HEK293 (cell line): ENCODE results near the gene SMAD2.
A peak's percentile ranks its signal among the peaks of the same experiment; 100 is the strongest.

Experiments used
- CTCF ChIA-PET: fragments of 350-600 bp; formaldehyde crosslinking; extraction: SDS; loops from one replicate; lab custom pipeline; 2021; ENCODE audit warnings: antibody characterized with exemption; lab: Yijun Ruan, JAX
- POLR2A ChIA-PET: fragments of 300-600 bp; formaldehyde crosslinking; extraction: SDS; loops from one replicate; lab custom pipeline; 2020; ENCODE audit warnings: antibody characterized with exemption, inconsistent platforms; lab: Yijun Ruan, JAX
- H3K27ac ChIP-seq: fragments of 200-500 bp; sonication (Bioruptor generic); 2 replicates; pipeline ENCODE4 v1.5.1; 2014; ENCODE audit warnings: low read depth, low read length, control low read depth, inconsistent platforms; ENCODE audit errors: extremely low read depth
- H3K36me3 ChIP-seq, 2 experiments: fragments of 200-500 bp in 1 of 2; sonication (Bioruptor generic) in 1 of 2; 1 replicate in 1 of 2; 2 replicates in 1 of 2; pipeline ENCODE4 v1.5.1; 2014 to 2017; ENCODE audit warnings: inconsistent platforms in 2 of 2, low read length in 2 of 2; ENCODE audit not compliant: control insufficient read depth in 2 of 2, insufficient read depth in 1 of 2
- H3K4me1 ChIP-seq: fragments of 200-500 bp; sonication (Bioruptor generic); 2 replicates; pipeline ENCODE4 v1.5.1; 2014; ENCODE audit warnings: mild to moderate bottlenecking, low read length, inconsistent platforms; ENCODE audit not compliant: control insufficient read depth, insufficient read depth
- H3K4me3 ChIP-seq: 2 replicates; pipeline ENCODE4 v1.5.1; 2011; ENCODE audit warnings: low read depth, mild to moderate bottlenecking, control low read depth, low read length, moderate library complexity
- H3K9me3 ChIP-seq: fragments of 200-500 bp; sonication (Bioruptor generic); 2 replicates; pipeline ENCODE4 v1.5.1; 2014; ENCODE audit warnings: low read depth, low read length, inconsistent platforms; ENCODE audit not compliant: control insufficient read depth, insufficient read depth
- GLIS2 ChIP-seq: fragments of 450-650 bp; formaldehyde crosslinking; IDR thresholded peaks from 2 replicates; pipeline ENCODE4 v1.5.1; 2016; ENCODE audit warnings: missing biosample characterization, missing genetic modification characterization
- HOXA7 ChIP-seq: sonication (generic); formaldehyde crosslinking; IDR thresholded peaks from 2 replicates; pipeline ENCODE4 v1.8.1; 2022; ENCODE audit warnings: missing genetic modification reagents, borderline replicate concordance
- HOXD13 ChIP-seq: sonication (generic); formaldehyde crosslinking; IDR thresholded peaks from 2 replicates; pipeline ENCODE4 v1.8.0; 2022; ENCODE audit warnings: missing genetic modification reagents, borderline replicate concordance
- KLF8 ChIP-seq: fragments of 450-650 bp; formaldehyde crosslinking; IDR thresholded peaks from 2 replicates; pipeline ENCODE4 v1.5.1; 2016; ENCODE audit warnings: missing biosample characterization, missing genetic modification characterization
- OSR2 ChIP-seq: fragments of 450-650 bp; formaldehyde crosslinking; IDR thresholded peaks from 2 replicates; pipeline ENCODE4 v1.5.1; 2016; ENCODE audit warnings: missing biosample characterization, missing genetic modification characterization
- OVOL3 ChIP-seq: fragments of 450-650 bp; formaldehyde crosslinking; IDR thresholded peaks from 2 replicates; pipeline ENCODE4 v1.5.1; 2016; ENCODE audit warnings: missing biosample characterization, missing genetic modification characterization
- RBAK ChIP-seq: fragments of 450-650 bp; formaldehyde crosslinking; IDR thresholded peaks from 2 replicates; pipeline ENCODE4 v1.5.1; 2016; ENCODE audit warnings: missing biosample characterization, missing genetic modification characterization
- SP7 ChIP-seq: fragments of 450-650 bp; formaldehyde crosslinking; IDR thresholded peaks from 2 replicates; pipeline ENCODE4 v1.5.1; 2016; ENCODE audit warnings: missing biosample characterization, missing genetic modification characterization
- ZBTB1 ChIP-seq: fragments of 450-650 bp; formaldehyde crosslinking; IDR thresholded peaks from 2 replicates; pipeline ENCODE4 v1.5.1; 2016; ENCODE audit warnings: missing biosample characterization, missing genetic modification characterization
- ZFHX2 ChIP-seq: fragments of 450-650 bp; formaldehyde crosslinking; conservative IDR thresholded peaks from 2 replicates; pipeline ENCODE4 v1.5.1; 2016; ENCODE audit warnings: missing biosample characterization, missing genetic modification characterization
- ZNF140 ChIP-seq: fragments of 450-650 bp; formaldehyde crosslinking; IDR thresholded peaks from 2 replicates; pipeline ENCODE4 v1.5.1; 2016; ENCODE audit warnings: missing biosample characterization, missing genetic modification characterization
- ZNF248 ChIP-seq: fragments of 450-650 bp; formaldehyde crosslinking; IDR thresholded peaks from 2 replicates; pipeline ENCODE4 v1.5.1; 2017; ENCODE audit warnings: missing biosample characterization, missing genetic modification characterization
- ZNF366 ChIP-seq: fragments of 450-650 bp; formaldehyde crosslinking; conservative IDR thresholded peaks from 2 replicates; pipeline ENCODE4 v1.5.1; 2016; ENCODE audit warnings: missing biosample characterization, missing genetic modification characterization
- ZNF391 ChIP-seq: fragments of 450-650 bp; formaldehyde crosslinking; IDR thresholded peaks from 2 replicates; pipeline ENCODE4 v1.5.1; 2016; ENCODE audit warnings: low read depth, missing biosample characterization, missing genetic modification characterization, borderline replicate concordance
- ZNF426 ChIP-seq: fragments of 450-650 bp; formaldehyde crosslinking; IDR thresholded peaks from 2 replicates; pipeline ENCODE4 v1.5.1; 2017; ENCODE audit warnings: missing biosample characterization, missing genetic modification characterization, mild to moderate bottlenecking, inconsistent platforms, moderate library complexity
- TF ChIP-seq, protein P1 (sequence below): fragments of 450-650 bp; formaldehyde crosslinking; IDR thresholded peaks from 2 replicates; pipeline ENCODE4 v1.5.1; 2016; ENCODE audit warnings: missing biosample characterization, missing genetic modification characterization
- TF ChIP-seq, protein P2 (sequence below): fragments of 450-650 bp; IDR thresholded peaks from 2 replicates; pipeline ENCODE4 v1.5.1; 2018; ENCODE audit warnings: missing biosample characterization, missing genetic modification characterization
- TF ChIP-seq, protein P3 (sequence below): fragments of 450-650 bp; formaldehyde crosslinking; IDR thresholded peaks from 2 replicates; pipeline ENCODE4 v1.5.1; 2017; ENCODE audit warnings: missing biosample characterization, missing genetic modification characterization
- TF ChIP-seq, protein P4 (sequence below): fragments of 450-650 bp; IDR thresholded peaks from 2 replicates; pipeline ENCODE4 v1.5.1; 2018; ENCODE audit warnings: missing biosample characterization, mild to moderate bottlenecking, missing genetic modification characterization
- TF ChIP-seq, protein P5 (sequence below): fragments of 450-650 bp; formaldehyde crosslinking; IDR thresholded peaks from 2 replicates; pipeline ENCODE4 v1.5.1; 2016; ENCODE audit warnings: missing biosample characterization, missing genetic modification characterization
- TF ChIP-seq, protein P6 (sequence below): fragments of 450-650 bp; formaldehyde crosslinking; IDR thresholded peaks from 2 replicates; pipeline ENCODE4 v1.5.1; 2016; ENCODE audit warnings: missing biosample characterization, missing genetic modification characterization

Gene SMAD2

DNA sequence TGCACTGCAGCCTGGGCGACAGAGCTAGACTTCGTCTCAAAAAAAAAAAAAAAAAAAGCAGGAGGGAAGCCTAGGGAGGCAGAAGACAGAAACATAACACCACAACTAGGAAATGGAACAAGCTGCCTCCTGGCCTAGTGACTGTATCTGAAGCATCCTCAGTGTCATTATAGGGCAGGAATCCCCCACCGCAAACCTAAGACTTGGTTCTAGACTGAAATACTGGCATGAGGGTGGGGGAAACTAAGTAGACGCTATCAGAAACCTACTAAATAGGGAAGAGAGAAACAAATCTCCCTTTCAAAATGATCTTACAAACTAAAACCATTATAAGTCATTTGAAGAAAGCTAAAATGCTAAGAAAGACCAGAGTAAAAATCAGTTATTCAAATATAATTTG lies 16.4 kb upstream of the SMAD2 start:
- no peak overlapping the region for H3K27ac ChIP-seq
- POLR2A ChIA-PET: interaction anchor here (0.6 kb wide), 1 partner anchor 14 kb away, joined by 3 read pairs; no protein-coding TSS in a partner anchor
- H3K36me3 ChIP-seq: no peaks in the 10 kb centered on the region
- CTCF ChIA-PET: interaction anchor here (0.6 to 1.6 kb wide), 5 partner anchors 18 to 685 kb away, joined by 3 to 6 read pairs (median 5); no protein-coding TSS in a partner anchor
- H3K4me1 ChIP-seq: 0 out of 2 replicates have a peak, but pooled peaks cover 3% of the 10 kb centered on the region
- TF ChIP-seq OSR2 (tag by site-specific recombination) (no peak), ZFHX2 (no peak), ZNF248 (no peak), KLF8 (tag by site-specific recombination) (no peak)
- TF ChIP-seq, protein P1, sequence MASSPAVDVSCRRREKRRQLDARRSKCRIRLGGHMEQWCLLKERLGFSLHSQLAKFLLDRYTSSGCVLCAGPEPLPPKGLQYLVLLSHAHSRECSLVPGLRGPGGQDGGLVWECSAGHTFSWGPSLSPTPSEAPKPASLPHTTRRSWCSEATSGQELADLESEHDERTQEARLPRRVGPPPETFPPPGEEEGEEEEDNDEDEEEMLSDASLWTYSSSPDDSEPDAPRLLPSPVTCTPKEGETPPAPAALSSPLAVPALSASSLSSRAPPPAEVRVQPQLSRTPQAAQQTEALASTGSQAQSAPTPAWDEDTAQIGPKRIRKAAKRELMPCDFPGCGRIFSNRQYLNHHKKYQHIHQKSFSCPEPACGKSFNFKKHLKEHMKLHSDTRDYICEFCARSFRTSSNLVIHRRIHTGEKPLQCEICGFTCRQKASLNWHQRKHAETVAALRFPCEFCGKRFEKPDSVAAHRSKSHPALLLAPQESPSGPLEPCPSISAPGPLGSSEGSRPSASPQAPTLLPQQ: no peak
- TF ChIP-seq, protein P2, sequence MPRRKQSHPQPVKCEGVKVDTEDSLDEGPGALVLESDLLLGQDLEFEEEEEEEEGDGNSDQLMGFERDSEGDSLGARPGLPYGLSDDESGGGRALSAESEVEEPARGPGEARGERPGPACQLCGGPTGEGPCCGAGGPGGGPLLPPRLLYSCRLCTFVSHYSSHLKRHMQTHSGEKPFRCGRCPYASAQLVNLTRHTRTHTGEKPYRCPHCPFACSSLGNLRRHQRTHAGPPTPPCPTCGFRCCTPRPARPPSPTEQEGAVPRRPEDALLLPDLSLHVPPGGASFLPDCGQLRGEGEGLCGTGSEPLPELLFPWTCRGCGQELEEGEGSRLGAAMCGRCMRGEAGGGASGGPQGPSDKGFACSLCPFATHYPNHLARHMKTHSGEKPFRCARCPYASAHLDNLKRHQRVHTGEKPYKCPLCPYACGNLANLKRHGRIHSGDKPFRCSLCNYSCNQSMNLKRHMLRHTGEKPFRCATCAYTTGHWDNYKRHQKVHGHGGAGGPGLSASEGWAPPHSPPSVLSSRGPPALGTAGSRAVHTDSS: no peak
- H3K9me3 ChIP-seq: no peaks in the 10 kb centered on the region
- no peak overlapping the region for H3K4me3 ChIP-seq

DNA sequence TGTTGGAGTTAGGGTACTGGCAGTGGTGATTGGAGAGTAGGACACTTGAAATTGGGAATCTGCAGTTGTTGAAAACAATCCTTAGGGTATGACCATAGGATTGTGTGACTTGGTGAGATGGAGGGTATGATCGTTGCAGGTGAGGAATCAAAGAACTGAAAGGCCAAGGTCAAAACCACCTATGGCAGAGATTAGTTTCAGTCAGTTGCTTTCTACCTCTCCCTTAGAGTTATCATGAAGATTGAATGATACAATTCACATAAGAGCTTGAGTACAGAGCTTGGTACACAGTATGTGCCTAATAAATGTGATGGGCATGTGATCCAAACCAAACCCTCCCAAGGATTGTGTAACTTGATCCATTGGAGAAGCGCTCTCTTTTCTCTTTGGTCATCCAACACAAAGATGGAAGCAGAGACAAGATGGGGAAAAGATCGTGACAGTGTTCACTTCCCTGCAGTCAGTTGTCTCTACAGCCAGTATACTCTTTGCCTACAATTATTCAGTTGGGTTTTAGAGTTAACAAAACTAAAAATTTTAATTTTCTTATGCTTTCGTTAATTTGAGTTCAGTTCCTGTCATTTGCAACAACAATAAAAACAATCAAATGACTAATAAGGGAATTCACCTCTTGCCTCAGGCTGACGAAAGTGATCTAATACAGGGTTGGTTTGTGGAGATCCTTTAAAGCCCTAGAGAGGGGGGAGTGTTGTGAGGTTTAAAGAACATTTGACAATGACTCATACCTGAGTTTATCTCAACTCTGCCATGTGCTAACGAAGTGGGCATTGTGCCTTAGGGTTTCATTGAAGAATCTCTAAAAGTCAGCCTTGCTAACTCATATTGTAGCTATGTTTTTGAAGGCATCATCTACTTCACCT lies 14.8 kb upstream of the SMAD2 start:
- CTCF ChIA-PET: interaction anchor here (0.8 to 1.8 kb wide), 4 partner anchors 13 to 173 kb away, joined by 3 to 6 read pairs (median 4); no protein-coding TSS in a partner anchor
- no peaks in the 10 kb centered on the region for H3K36me3 ChIP-seq
- H3K9me3 ChIP-seq: no peaks in the 10 kb centered on the region
- POLR2A ChIA-PET: interaction anchor here (0.6 to 0.9 kb wide), 2 partner anchors 15 to 19 kb away, joined by 3 read pairs; no protein-coding TSS in a partner anchor
- H3K4me3 ChIP-seq: no peak overlapping the region
- H3K27ac ChIP-seq: no peak overlapping the region
- H3K4me1 ChIP-seq: 0 out of 2 replicates have a peak, but pooled peaks cover 3% of the 10 kb centered on the region
- TF ChIP-seq OVOL3 (tag by site-specific recombination) (no peak), ZFHX2 (no peak), ZNF366 (tag by site-specific recombination) (peak; percentile 52; the same call in 1 of the 2 replicates), HOXD13 (CRISPR knock-in tag) (no peak), RBAK (peak; percentile 81), SP7 (peak; percentile 37), HOXA7 (CRISPR knock-in tag) (no peak), ZNF391 (tag by site-specific recombination) (no peak), GLIS2 (tag by site-specific recombination) (no peak), ZBTB1 (no peak), ZNF426 (tag by site-specific recombination) (no peak), ZNF140 (no peak)
- TF ChIP-seq, protein P3, sequence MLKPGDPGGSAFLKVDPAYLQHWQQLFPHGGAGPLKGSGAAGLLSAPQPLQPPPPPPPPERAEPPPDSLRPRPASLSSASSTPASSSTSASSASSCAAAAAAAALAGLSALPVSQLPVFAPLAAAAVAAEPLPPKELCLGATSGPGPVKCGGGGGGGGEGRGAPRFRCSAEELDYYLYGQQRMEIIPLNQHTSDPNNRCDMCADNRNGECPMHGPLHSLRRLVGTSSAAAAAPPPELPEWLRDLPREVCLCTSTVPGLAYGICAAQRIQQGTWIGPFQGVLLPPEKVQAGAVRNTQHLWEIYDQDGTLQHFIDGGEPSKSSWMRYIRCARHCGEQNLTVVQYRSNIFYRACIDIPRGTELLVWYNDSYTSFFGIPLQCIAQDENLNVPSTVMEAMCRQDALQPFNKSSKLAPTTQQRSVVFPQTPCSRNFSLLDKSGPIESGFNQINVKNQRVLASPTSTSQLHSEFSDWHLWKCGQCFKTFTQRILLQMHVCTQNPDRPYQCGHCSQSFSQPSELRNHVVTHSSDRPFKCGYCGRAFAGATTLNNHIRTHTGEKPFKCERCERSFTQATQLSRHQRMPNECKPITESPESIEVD (tag by site-specific recombination): peak; percentile 35
- TF ChIP-seq, protein P4, sequence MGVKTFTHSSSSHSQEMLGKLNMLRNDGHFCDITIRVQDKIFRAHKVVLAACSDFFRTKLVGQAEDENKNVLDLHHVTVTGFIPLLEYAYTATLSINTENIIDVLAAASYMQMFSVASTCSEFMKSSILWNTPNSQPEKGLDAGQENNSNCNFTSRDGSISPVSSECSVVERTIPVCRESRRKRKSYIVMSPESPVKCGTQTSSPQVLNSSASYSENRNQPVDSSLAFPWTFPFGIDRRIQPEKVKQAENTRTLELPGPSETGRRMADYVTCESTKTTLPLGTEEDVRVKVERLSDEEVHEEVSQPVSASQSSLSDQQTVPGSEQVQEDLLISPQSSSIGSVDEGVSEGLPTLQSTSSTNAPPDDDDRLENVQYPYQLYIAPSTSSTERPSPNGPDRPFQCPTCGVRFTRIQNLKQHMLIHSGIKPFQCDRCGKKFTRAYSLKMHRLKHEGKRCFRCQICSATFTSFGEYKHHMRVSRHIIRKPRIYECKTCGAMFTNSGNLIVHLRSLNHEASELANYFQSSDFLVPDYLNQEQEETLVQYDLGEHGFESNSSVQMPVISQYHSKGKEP (tag by site-specific recombination): no peak
- TF ChIP-seq, protein P5, sequence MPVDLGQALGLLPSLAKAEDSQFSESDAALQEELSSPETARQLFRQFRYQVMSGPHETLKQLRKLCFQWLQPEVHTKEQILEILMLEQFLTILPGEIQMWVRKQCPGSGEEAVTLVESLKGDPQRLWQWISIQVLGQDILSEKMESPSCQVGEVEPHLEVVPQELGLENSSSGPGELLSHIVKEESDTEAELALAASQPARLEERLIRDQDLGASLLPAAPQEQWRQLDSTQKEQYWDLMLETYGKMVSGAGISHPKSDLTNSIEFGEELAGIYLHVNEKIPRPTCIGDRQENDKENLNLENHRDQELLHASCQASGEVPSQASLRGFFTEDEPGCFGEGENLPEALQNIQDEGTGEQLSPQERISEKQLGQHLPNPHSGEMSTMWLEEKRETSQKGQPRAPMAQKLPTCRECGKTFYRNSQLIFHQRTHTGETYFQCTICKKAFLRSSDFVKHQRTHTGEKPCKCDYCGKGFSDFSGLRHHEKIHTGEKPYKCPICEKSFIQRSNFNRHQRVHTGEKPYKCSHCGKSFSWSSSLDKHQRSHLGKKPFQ (tag by site-specific recombination): no peak
- TF ChIP-seq, protein P6, sequence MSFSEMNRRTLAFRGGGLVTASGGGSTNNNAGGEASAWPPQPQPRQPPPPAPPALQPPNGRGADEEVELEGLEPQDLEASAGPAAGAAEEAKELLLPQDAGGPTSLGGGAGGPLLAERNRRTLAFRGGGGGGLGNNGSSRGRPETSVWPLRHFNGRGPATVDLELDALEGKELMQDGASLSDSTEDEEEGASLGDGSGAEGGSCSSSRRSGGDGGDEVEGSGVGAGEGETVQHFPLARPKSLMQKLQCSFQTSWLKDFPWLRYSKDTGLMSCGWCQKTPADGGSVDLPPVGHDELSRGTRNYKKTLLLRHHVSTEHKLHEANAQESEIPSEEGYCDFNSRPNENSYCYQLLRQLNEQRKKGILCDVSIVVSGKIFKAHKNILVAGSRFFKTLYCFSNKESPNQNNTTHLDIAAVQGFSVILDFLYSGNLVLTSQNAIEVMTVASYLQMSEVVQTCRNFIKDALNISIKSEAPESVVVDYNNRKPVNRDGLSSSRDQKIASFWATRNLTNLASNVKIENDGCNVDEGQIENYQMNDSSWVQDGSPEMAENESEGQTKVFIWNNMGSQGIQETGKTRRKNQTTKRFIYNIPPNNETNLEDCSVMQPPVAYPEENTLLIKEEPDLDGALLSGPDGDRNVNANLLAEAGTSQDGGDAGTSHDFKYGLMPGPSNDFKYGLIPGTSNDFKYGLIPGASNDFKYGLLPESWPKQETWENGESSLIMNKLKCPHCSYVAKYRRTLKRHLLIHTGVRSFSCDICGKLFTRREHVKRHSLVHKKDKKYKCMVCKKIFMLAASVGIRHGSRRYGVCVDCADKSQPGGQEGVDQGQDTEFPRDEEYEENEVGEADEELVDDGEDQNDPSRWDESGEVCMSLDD (tag by site-specific recombination): no peak
